SIG-M5 treated with dmso at 0.1 percent for 504 hours (cell line): Measurements from ENCODE around the gene DNM2.
"Not testable (repeated sequence)": the region's sequence is repeated elsewhere in the genome, so short reads cannot be mapped to it uniquely, and the experiment has no call there.

ENCODE experiments used
- DNase-seq: peaks from one replicate; lab custom pipeline; 2025; ENCODE audit not compliant: unreplicated experiment; lab: John Stamatoyannopoulos, UW

Gene DNM2

DNA sequence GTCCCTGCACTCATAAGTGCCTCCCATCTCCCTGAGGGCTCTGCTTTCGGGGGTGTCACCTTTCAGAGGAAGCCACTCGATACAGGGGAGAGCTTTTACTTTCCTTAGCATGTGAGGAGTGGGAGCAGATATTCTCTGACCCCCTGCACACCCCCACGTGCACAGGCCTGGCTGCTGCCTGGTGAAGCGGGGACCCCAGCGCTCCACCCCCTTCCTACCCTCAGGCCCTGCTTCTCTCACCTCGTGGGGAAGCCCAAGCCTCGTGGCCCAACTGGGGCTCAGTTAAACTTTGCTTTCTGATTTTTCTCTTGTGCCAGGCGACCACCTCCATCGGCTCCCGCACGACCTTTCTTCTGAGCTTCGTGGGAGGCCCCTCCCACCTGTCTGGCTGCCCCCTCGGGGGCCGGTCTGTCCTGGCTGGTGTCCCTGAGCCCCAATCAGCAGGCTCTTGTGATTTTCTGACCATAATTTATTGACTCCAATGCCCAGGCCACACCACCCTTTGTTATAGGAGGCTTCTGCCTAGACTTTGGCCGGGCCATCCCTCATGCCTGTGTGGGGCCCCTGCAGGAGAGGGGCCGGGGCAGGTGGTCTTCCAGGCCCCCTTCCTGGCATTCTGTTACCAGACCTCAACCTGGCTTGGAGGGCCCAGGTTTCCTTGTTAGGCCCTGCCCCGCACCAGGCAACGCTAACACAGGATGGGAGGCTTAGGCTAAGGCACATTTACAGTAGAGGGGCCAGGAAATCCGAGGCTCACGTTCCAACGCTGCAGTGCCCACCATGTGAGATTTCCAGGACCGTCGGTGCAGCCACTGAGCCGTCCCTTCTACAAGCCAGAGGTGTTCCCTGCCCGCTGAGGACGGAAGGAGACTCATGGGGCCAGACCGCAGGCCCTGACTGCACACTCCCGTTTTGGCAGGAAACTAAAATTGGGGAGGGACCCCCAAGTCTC is 114.4 kb downstream of the DNM2 start:
- no peak for DNase-seq

- no peak for DNase-seq
These were observed 115.0 kb downstream of the DNM2 start for GRCh38 chr19:10832939-10833296.

DNA sequence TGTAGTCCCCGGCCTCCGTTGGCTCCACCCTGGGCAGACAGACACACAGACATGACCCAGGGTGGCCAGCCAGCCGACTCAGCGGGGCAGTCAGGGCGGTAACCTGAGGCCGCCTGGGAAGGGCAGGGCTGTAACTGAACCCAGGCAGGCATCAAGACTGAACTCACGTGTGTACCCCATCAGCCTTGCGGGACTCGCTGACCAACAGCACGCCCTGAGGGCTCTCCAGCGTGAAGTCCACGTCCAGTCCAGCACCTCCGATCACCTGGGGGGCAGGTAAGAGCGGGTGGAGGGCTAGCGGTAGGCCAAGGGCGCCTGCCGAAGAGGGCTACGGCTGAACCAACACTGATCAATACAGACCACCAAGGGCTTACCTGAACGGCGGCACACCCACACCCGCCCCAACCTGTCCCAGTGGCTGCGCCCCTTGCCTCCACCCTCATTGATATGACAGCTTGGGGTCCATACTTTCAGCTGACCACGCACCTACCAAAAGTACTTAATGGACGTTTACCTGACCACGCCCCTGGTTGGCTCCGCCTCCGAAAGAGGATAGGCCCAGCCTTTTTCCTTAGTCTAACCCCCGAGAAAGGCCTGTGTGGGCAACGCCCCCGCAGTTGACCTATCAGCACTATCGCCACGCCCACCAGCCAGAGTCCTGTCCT is 117.3 kb downstream of the DNM2 start:
- DNase-seq, result no peak

DNA sequence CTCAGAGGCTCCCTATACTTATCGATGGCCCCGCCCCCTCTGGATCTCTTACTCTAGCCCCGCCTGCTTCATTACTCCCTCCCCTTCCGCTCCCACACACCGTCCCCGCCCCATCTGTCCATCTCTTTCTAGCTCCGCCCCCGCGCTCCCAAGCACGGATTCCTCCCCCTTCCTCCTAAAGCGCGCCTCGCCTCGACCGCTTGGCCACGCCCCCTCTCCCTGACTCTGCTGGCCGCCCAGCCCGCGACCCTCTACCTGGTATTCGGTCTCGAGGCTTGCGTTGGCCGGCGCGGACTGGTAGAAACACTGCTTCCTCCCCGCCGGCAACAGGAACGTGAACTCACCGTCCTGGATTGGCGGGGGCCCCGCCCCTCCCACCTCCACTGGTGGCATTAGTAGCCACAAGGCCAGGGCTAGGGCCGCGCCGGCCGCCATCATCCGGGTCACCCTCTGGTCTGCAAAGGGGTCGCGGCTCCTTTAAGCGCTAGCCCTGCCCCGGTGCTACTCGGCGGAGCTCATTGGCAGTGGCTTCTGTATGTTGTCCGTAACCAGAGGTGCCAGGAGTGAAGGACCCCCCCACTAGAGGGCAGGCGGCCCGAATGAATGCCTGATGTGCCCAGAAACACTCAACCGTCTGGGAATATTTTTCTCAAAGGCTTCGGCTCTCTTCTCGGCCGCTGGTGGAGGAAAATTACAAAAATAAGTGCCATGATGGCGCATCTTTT is 118.0 kb downstream of the DNM2 start, which contains the start of gene TMED1:
Gene TMED1 (minus strand): TSS at position 459 of the 725 bp plus-strand sequence. CDS start 21 bp downstream, at position 438.
- DNase-seq, result peak; percentile 100

DNA sequence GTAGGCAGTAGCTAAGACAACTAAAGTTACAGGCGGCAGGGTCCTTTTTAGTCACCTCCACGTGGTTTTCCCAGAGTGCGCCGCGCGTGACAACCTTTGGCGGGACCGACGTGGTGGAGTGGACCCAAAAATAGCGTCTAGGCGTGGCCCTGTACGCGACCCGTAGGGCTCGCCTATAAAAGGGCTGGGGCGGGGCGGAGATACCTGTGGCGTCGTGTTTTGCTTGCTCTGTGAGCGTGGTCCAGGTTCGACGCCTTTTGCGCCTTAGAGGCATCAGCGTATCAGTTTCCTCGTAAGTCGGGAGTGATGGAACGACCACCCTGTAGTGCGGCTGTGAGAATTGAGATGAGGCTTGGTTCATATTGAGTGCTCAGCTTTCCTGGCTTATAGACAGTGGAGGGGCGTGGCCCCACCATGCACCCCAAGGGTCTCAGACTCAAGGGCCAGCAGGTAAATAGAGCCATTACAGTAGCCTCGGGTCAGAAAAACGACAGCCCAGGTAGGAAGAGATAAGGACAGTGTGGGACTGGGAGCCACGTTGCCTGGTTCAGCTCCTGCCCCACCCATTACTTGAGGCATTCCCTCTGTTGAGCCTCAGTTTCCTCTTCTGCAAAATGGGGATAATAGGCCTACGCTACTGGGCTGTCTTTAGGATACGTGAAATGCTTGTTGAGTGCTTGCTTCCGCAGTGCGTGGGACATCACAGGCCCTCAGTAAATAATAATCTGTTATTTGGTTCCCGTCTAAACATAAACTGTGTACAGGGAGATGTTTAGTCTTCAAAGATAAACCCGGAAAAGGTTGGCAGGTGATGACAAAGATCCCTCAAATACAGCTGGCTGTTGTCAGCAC is 118.8 kb downstream of the DNM2 start:
- peak; percentile 89 for DNase-seq

GRCh38 chr19:10837649-10838048 is 119.8 kb downstream of the DNM2 start:
- not testable (repeated sequence) for DNase-seq

GRCh38 chr19:10838377-10838776 is 120.5 kb downstream of the DNM2 start:
- DNase-seq, result no peak

GRCh38 chr19:10839114-10840050 is 121.5 kb downstream of the DNM2 start:
- no peak for DNase-seq

GRCh38 chr19:10842788-10843187 is 124.9 kb downstream of the DNM2 start:
- DNase-seq, result no peak

- no peak for DNase-seq
These were observed 128.8 kb downstream of the DNM2 start for GRCh38 chr19:10846500-10847202.

DNA sequence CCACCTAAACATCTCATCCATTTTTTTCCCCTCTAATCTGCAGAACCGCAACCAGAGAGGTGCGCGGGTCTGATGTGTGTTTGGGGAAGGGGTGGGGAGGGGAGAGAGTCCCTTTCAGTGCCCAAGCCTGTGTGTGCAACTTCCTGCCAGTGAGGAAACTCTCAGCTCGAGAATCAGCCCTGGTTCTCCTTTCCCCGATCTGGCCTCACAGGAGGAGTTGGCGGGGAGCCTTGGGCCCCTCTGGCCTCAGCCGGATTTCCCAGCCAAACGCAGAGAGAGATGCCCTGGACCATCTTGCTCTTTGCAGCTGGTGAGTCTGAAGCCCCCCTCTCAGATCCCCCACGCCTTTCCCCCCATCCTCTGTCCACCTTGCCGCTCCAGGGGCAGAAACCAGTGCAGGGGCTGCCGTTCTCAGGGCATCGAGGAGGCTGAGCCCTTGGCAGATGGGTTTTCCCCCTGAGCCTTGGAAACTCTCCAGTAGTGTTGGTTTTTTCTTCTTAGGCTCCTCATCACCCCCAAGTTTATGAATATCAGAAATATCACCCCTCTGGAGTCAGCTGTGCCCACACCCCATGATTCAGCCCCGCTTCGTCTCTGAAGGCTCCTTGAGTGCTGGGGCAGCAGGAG is 130.5 kb downstream of the DNM2 start, which contains the start of gene C19orf38:
Gene C19orf38 (plus strand): TSS at position 186 of the 627 bp plus-strand sequence. CDS start 94 bp downstream, at position 280.
- peak; percentile 80 for DNase-seq

GRCh38 chr19:10850631-10851030 is 132.8 kb downstream of the DNM2 start:
- DNase-seq, result no peak

- no peak for DNase-seq
These were observed 134.4 kb downstream of the DNM2 start for GRCh38 chr19:10852098-10852800.

GRCh38 chr19:10852941-10853340 is 135.1 kb downstream of the DNM2 start:
- no peak for DNase-seq

GRCh38 chr19:10854350-10855089 is 136.6 kb downstream of the DNM2 start:
- no peak for DNase-seq

- DNase-seq, result peak; percentile 31
These were observed 138.1 kb downstream of the DNM2 start for GRCh38 chr19:10855879-10856522.
